GM21528 (cell line): ENCODE measurements around the gene AGRP.
"Not testable (repeated sequence)": the region's sequence is repeated elsewhere in the genome, so short reads cannot be mapped to it uniquely, and the experiment has no call there.

Experiments used
- ATAC-seq: cut with Tn5 transposase; IDR thresholded peaks from one replicate; pipeline ENCODE4 v1.9.1; 2021; ENCODE audit warnings: mild to moderate bottlenecking, moderate library complexity; ENCODE audit not compliant: unreplicated experiment, low FRiP score

Gene AGRP

DNA sequence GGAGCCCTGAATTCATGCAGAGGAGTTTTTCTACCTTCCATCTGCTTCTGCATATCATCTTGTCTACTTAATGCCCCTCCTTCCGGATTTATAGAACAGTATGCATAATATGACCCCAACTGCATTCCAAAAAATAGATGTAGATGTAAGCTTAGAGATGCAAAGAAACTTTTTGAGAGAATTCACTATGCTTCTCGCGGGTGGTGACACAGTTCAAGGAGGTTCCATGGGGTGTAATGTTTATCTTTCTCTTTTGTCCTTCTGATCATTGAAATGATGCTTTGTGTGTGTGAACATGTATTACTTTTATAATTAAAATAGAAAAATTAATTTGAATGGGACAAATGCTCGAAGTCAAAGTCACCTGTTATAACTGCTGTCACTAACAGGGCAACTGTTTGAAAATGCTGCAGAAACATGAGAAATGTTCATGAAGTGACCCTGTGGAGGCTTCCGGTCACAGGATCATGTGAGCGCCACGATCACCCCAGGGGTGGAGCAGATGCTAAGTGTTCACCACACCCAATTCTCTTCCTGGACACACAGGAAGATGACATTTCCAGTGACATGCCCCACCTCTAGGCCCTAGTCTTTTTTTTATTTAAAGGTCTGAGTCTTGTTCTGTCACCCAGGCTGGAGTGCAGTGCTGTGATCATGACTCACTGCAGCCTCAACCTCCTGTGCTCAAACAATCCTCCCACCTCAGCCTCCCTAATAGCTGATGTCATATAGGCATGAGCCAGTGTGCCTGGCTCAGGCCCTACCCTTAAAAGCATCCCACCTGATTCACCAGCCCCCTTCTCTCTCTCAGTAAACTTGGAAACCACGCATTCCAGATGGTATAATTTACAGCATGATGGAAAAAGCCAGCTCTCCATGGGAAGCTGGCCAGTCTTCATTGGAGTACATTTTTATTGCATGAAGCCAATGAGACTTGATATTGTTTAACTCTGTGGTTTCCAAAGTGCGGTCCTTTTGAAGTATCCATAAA is 21.0 kb upstream of the AGRP start:
- no peak for ATAC-seq

DNA sequence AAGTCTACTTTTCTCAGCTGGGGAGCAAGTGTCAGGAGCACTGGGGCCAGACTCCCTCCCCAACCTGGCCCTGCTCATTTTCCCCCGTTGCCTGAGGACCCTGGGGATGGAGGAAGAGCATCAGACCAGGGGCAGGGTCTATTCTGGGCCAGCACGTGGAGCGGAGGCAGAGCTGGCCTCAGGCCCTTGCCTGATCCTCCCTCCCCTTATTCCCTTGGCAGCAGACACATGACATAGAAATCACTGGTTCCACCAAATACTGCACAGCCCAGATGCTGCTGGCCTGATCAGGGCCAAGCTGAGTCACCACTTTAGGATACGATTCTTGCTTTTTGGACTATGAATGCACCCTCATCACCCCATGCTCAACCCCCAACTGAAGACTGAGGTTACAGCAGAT is 15.8 kb upstream of the AGRP start:
- ATAC-seq, result no peak

DNA sequence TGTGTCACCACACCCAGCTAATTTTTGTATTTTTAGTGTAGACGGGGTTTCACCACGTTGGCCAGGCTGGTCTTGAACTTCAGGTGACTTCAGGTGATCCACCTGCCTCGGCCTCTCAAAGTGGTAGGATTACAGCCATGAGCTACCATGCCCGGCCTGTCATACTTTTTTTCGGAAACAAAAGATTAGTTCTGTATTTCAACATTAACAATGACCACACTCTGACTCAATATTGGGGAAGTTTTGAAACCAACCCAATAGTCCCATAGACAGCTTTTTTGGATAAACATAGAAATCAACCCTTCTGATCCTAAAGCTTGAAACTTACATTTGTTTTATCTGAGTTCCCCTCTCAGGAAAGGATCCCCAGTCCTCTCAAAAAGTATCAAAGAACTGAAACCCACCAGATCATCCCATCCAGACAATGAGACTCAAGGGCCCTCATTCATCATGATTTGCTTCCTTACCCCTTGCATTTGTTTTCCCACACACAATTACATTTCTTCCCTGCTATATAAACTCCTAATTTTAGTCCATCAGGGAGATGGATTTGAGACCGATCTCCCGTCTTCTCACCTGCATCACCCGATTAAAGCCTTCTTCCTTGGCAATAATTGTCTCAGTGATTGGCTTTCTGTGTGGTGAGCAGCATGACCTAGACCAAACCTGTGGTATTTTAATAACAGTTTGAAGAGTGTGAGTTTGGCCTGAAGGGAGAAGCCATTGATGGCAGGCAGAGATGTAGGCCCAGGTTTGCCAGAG is 7.2 kb upstream of the AGRP start:
- no peak for ATAC-seq

GRCh38 chr16:67489401-67490083 is 6.2 kb upstream of the AGRP start:
- ATAC-seq, result no peak

- ATAC-seq, result not testable (repeated sequence)
Measured at GRCh38 chr16:67487561-67487960, 4.2 kb upstream of the AGRP start.

DNA sequence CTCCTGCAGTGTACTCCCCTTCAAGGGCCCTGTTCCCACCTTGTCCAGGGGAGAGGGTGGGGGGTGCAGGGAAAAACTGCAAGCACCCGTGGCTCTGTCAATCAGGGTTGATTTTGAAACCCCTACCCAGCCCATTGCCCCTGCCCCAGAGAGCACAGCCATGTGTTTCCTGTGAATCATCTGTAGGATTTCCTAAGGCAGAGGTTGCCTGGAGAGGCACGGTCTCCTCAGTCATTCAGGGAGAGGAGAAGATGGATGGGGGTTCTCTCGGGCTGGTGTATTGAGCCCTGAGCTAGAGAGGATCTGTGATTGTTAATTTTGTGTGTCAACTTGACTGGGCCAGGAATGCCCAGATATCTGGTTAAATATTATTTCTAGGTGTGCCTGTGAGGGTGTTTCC is 3.5 kb upstream of the AGRP start:
- ATAC-seq, result no peak

- ATAC-seq, result no peak
Measured at GRCh38 chr16:67483731-67484525, 581 bp upstream of the AGRP start.

GRCh38 chr16:67482233-67482924 is 968 bp downstream of the AGRP start:
- no peak for ATAC-seq

- ATAC-seq, result peak; percentile 2
Measured at GRCh38 chr16:67481561-67482232, 1.6 kb downstream of the AGRP start.

DNA sequence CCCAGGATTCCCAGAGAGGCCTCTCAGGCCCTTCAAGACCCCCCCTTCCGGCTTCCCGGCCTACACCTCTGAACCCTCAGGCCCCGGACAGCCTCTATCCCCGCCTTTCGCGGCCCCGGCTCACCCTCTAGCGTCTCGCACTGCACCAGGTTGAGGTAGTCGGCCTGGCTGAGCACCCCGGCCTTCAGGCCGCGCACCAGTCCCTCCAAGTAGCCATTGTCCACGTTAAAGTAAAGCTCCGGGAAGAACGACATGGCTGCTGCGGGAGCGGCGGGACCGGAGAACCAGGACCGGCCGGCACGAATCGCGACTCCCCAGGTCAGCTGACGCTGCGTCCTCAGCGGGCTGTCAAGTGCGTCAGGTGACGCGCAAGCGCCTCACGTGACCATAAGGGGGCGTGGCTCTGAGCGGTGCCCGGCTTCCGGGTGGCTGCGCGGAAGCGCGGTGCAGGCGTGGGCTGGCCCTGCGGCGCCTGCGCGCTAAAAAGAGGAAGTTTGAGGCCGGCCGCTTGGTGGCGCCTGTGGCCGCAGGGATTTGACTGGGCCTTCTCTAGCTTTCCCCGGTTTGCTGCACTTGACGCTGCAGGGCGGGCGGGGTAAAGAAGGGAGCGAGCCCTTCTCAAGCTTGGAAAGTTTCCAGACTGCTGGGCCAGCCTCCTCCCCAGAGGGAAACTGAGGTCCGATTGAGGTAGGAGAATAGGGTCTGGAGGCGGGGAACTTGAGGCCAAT is 2.4 kb downstream of the AGRP start, which contains the start of gene ATP6V0D1:
TSS of gene ATP6V0D1 (minus strand) at position 325 of the 728 bp plus-strand sequence. CDS start at position 254, 71 bp downstream.
- peak; percentile 83 for ATAC-seq

GRCh38 chr16:67477960-67478554 is 5.3 kb downstream of the AGRP start:
- no peak for ATAC-seq

GRCh38 chr16:67474551-67475455 is 8.5 kb downstream of the AGRP start:
- no peak for ATAC-seq

DNA sequence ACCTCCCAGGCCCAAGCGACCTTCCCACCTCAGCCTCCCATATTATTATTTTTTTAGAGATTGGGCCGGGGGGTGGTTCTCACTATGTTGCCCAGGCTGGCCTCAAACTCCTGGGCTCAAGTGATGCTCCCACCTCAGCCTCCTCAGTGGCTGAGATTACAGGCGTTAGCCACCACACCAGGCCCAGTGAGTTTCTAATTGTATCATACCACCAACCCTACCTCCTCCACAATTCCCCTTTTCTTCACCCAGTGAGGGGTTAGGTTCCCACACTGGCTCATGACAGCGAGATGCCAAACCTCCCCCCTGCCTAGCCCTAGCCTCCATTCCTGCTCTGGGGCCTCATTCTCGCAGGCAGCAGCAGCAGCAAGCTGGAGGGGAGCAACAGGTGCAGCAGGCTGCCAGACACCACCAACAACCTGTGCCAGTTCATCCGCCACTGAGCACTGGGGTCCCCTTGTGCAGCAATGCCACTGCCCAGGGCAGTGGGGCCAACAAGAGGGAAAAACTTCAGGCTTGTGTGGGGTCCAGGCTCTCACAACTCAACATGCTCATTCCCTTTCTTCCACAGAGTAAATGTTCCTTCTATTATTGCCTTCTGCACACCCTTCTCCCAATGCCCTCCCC is 11.5 kb downstream of the AGRP start:
- no peak for ATAC-seq

- no peak for ATAC-seq
Measured at GRCh38 chr16:67470359-67470758, 13.0 kb downstream of the AGRP start.

DNA sequence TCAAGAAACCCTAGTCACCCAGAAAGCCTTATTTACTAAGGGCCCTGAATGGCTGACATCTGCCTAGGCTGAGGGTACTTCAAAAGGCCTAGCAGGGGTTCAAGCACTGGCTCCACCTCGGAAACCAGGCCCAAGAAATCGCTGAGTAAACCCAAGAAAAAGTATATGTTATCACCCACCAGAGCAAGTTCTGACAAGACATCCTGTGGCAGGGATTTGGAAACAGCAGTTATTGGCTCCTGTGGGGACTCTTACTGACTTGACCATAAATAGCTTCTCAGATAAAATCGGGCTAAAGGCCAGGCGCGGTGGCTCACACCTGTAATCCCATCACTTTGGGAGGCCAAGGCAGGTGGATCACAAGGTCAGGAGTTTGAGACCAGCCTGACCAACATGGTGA is 14.6 kb downstream of the AGRP start:
- no peak for ATAC-seq

DNA sequence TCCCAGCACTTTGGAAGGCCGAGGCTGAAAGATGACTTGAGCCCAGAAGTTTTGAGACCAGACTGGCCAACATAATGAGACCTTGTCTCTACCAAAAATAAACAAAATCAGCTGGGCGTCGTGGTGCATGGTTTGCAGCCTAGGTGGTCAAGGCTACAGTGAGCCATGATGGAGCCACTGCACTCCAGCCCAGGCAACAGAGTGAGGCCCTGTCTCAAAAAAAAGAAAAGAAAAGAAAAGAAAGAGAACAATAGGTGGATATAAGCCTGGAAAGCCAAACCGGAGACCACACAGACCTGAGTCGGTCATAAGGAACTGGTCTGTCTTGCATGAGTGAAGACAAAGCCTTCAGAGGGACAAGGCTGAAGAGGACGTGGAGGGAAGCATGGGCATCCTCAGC is 16.8 kb downstream of the AGRP start:
- no peak for ATAC-seq
